NCI-H187 treated with DMSO at 0.1 percent for 48 hours (cell line): Measurements from ENCODE around the gene IGFBP3.

Experiments
- DNase-seq: peaks from one replicate; lab custom pipeline; 2025; lab: John Stamatoyannopoulos, UW

IGFBP3 gene

DNA sequence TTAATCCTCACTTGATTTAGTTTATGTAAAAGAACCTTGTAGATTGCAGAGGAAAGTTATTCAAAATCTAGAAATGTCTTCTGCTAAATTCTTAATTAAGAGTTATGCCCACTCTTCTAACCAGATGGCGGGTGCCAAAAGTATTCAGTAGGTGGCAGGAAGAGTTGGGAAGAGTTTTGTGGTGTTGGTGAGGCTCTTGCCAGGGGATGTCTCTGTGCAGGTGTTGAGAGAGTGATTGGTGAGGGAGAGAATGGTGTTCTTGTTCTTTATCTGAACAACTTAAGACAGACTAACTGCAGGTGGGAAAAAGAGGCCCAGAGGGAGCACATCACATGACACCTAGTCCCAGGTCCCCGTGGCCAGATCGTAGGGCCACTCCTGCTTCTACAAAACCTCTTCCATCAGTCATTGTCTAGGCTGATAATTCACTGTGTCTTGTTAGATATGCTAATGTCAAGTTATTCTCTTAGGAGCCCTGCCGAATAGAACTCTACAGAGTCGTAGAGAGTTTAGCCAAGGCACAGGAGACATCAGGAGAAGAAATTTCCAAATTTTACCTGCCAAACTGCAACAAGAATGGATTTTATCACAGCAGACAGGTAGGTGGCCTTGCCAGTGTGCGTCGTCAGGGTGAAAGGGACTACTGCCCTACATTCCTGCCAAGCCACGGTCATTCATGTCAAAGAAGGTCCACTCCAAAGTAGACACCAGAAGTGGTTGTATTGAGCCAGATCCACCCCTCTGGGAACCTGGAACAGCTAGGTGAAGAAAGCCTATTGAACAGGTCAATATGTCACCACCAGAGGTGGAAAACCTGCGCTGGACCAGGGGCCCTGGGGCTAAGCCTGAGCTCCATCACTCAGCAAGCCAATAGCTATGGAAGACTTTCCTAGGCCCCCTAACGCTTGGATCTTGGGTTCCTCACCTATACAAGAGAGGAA is 29.3 kb downstream of the IGFBP3 start:
- DNase-seq: no peak

DNA sequence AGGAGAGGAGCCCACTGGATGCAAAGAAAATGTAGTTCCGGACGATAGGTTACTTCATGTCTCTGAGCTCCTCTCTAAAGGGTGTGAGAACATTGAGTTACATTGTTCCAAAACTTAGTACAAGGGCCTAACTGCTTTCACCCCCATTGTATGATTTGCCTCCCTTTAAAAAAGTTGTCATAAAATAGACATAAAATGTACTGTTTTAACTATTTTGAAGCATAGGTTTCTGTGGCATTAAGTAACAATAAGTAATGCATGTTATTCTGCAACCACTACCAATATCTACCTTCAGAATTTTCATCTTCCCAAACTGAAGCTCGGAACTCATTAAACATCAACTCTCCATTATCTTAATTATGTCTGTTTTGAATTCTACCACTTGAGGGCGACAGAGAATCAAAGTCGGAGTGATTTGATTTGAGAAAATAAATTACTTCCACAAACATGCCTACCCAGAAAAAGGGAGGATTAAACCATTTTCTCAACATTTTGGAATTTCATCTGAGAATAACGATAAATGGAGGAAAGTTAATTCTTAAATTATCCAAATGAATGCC is 30.1 kb downstream of the IGFBP3 start:
- no peak for DNase-seq

DNA sequence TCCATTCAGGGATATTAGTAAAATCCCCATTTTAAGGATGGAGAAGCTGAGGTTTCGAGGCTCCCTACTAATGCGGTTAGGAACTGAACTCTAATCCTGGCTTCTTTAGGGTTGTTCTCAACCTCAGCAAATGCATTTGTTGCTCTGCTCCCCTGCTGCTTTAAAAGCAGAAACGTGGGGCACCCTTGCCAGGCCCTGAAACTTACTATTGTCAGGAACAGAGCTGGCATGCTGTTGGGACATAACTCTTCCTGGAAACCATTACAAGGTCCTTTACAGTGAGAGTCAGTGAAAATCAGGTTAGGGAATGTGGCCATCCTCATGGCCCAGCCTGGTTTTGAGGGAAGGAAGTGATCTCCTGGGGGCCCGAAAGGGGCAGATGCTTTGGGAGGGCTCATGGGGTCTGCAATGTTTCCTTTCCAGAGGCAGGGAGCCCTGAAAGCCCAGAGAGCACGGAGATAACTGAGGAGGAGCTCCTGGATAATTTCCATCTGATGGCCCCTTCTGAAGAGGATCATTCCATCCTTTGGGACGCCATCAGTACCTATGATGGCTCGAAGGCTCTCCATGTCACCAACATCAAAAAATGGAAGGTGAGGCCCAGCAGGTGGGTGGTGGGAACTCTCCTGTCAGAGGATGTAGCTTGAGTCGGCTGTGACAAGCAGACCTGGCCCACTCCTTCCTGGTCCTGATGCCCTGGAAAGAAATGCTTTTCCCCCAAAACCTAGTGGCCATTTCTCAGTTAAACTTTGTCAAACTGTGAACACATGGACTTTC is 30.8 kb downstream of the IGFBP3 start:
- DNase-seq: no peak

DNA sequence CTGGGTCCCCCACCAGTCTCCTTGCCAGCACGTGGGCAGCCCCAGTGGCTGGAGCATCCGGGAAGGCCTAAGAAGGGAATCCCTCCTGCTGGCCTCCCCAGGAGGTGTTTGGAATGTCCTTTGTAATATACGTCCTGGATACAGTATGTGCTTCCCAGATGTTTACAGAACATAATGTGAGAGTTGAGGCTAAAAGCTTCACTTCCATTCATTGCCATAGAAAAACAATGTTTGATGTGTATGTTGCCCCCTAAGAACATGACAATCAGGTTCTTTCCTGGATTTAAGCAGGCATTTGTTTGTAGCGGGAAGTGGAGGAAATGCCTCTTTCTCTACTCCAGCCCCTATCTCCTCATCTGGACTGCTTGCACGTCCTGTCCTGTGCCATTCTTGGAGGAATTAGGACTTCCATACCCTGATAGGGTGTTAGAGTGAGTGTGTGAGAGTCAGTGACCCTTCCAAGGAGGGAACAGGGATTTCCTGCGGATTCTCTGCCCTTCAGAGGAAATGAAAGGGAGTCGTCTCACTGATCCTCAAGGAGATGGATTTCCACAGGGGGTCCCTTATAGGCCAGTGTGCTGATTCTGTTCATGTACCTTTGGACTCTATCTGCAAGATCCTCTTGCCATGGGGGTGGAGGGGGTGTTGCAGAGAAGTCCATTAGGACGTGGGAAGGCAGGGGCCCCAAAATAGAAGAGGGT is 31.6 kb downstream of the IGFBP3 start:
- no peak for DNase-seq

DNA sequence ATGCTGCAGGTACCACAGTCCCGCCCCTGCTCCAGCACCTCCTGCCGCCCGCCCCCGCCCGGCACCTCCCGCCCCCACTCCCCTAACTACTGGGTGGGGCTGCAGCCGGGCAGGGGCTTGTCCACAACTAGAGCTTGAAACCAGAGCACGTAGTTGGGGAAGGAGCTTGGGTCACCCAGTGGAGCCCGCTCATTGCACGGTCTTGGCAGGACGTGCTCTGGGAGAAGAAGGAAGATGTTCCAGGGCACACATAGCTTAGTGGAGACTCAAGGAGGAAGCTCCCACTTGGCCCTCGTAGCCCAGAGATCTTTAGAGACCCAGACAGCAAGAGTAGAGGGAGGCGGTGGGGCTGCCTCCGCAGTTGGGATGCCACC is 32.1 kb downstream of the IGFBP3 start:
- no peak for DNase-seq

DNA sequence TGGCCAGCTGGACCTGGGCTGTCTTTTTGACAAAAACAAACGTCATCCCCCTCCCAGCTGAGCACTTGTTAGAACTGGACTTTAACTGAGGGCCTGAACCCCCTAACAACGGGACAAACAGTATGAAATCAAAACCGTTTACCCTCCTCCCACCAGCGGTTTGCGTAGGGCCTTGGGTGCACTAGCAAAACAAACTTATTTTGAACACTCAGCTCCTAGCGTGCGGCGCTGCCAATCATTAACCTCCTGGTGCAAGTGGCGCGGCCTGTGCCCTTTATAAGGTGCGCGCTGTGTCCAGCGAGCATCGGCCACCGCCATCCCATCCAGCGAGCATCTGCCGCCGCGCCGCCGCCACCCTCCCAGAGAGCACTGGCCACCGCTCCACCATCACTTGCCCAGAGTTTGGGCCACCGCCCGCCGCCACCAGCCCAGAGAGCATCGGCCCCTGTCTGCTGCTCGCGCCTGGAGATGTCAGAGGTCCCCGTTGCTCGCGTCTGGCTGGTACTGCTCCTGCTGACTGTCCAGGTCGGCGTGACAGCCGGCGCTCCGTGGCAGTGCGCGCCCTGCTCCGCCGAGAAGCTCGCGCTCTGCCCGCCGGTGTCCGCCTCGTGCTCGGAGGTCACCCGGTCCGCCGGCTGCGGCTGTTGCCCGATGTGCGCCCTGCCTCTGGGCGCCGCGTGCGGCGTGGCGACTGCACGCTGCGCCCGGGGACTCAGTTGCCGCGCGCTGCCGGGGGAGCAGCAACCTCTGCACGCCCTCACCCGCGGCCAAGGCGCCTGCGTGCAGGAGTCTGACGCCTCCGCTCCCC is 32.7 kb downstream of the IGFBP3 start, which contains the start of gene IGFBP1:
IGFBP1 (plus strand) TSS at position 304 of the 808 bp plus-strand sequence; CDS start at position 469, 165 bp downstream.
- no peak for DNase-seq

DNA sequence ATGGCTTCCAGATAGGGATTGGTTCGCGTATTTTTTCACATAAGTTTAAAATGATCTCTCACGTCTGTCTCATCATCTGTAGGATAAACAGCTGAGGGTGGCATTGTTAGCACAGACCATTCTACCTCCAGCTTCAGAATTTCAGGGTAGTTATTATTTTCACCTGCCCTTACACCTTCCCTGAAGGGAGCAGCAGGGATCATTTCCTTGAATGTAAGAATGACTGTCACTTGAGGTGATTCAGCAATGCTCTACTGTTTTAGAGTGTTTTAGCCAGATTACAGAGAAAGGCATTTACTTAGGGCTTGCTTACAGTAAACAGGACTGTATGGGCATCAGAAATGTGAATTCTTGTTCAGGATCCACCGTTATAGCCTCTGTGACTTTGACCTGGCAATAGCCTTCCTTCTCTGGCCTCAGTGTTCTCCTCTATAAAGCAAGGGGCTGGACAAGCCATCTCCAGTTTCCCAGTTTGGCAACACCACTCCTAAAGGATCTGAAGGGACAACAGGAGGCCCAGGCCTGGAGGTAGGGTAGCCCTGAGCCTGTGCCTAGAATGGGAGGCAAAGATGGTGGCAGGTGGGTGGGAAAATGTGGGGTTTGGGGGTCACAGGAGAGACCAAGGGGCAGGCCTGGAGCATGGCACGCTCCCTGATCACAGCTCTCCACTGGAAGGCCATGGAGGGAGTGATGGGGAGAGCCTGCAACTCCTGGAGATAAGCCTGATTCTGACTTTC is 34.0 kb downstream of the IGFBP3 start:
- no peak for DNase-seq

DNA sequence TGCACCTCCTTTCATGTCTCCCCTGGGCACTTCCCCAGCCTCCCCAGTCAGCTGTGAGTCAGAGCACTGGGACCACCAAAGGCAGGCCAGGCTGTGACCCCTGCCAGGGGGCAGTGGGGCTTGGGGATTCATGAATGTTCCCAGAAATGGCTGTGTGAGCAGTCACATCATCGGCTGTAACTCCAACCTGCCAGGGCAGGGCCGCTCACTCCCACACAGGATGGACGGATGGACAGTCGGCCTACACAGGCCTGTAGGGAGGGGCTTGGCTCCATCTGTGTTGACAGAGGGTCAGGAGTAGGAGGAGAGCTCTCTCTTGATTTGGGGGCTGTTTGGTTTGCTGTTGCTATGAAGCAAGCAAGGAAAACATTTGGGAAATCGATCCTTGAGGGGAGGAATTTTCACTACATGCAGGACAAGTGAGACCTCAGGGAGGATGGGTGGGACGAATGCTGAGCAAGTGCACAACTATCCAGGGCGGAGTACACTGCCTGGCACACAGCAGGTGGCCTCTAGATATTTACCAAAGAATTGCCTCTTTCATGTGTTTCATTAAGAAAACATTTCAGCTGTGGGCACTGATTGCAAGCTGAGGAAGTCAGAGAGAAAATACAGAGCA is 35.7 kb downstream of the IGFBP3 start:
- DNase-seq: no peak

DNA sequence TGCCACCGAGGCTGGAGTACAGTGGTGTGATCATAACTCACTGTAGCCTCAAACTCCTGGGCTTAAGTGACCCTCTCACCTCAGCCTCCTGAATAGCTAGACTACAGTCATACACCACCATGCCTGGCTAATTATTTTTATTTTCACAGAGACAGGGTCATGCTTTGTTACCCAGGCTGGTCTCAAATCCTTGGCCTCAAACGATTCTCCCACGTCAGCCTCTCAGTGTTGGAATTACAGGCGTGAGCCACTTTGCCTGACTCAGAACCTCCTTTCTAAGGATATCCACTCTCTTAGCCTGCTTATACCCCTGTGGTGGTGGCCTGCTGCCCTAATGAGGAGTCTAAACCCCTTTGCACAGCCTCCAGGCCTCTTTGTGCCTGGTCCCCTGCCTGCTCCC is 36.9 kb downstream of the IGFBP3 start:
- no peak for DNase-seq

DNA sequence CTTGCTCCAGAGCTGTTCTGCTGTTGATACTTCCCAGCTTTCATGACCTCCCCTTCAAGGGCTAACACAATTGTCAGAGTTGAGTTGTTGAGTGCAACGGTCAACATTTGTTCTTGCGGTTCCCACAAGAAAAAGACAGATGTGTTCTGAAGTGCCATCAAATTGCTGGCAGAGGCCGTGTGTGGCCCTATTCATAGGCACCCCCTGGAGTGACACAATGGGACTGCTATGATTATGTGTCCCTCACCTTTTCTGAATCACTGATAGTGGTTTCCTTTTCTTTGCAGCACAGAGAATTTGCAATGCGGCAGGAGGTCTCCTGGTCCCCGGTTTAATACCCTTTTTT is 38.6 kb downstream of the IGFBP3 start:
- DNase-seq: peak; percentile 33

DNA sequence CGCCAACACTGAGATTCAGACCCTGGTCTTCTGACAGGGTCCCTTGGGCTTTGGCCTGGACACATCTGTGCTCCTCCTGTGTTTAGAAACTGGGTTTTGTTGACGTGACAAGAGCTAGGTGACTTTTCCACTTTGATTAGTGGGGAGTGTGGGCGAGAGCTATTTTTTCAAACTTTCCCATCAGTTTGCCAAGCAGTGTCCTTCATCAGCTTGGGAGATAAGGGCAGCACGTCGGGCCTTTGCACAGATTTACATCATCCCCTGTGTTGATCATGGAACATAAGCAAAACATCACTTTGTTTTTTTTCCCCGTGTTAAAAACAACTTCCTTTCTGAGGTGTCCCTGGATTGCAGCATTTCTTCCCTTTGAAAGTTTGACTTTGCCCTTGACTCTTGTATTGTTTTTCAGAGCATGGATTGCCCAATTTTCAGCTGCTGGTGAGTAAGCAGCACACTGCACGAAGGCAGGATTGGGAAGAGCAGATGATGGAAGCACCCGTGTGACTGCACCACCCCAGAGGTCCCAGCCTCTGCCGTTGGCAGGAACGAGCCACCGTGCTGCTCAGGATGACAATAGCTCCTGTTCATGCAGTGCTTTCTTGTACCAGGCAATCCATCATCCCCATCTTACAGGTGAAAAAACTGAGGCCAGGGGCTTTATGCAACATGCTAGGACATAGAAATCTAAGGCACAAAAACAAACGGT is 39.2 kb downstream of the IGFBP3 start:
- DNase-seq: no peak

DNA sequence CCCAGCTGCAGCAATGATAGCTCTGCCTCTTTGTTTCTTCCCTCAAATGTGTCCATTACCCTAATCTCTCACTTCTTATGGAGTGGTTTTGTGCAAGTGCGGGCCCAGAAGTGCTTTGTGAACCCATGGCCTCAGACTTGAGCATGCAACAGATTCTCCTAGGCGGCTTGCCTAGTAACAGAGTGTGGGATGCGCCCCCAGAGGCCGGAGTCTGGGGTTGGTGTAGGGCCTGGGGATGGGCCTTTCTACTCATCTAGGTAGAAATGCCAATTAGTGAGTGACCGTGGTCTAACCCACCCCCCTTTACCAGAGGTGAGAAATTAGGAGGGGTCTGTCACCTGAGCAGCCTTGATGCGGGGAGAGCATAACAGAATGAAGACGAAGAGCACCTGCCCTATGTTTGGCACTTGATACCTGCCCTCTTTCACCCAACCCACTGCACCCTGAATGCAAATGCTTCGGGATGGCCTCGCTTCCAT is 39.8 kb downstream of the IGFBP3 start:
- no peak for DNase-seq

DNA sequence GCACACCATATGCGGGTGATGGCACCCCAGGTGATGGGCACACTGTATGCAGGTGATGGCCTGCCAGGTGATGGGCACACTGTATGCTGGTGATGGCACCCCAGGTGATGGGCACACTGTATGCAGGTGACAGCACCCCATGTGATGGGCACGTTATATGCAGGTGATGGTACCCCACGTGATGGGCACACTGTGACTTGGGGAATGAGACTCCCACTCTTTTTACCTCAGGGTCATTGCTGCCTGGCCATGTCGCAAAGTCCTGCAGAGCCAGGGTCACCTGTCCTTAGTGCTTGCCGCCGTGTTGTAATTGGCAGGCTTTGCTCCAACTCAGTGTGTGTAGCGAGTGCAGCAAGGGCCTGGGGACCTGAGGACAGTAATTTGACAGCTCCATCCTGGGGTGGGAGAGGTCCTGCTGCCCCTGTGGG is 40.6 kb downstream of the IGFBP3 start:
- DNase-seq: no peak

DNA sequence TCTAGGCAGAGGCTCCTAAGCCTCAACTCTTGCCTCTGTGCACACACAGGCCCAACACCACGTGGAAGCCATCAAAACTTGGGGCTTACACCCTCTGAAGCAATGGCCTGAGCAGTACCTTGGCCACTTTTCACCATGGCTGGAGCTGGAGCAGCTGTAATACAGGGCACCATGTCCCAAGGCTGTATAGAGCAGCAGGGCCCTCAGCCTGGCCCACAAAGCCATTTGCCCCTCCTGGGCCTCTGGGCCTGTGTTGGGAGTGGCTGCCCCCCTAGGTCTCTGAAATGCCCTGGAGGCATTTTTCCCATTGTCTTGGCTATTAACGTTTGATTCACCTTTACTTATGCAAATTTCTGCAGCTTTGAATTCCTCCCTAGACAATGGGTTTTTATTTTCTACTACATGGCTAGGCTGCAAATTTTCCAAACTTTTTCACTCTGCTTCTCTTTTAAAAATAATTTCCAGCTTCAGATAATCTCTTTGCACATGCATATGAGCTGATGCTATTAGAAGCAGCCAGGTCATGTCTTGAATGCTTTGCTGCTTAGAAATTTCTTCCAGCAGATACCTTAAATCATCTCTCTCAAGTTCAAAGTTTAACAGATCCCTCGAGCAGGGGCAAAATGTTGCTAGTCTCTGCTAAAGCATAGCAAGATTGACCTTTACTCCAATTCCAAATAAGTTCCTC is 42.5 kb downstream of the IGFBP3 start:
- no peak for DNase-seq

DNA sequence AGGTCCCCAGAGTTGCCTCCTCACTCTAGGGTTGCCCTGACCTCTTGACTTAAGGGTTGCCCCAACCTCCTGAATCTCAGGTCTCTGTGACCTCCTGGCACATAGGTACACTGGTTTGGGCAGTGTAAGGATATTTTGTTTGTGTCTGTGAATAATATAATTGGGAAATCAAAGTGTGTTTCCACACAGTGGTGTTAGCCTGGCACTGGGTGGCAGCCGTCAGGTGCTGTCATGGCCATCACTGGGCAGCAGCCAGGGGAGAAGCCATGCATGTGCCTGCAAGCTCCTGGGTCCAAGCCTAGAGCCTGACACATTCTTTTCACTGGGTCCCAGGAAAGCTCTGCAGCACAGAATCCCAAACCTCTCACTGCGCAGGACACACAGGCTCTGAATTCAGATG is 44.6 kb downstream of the IGFBP3 start:
- DNase-seq: no peak

DNA sequence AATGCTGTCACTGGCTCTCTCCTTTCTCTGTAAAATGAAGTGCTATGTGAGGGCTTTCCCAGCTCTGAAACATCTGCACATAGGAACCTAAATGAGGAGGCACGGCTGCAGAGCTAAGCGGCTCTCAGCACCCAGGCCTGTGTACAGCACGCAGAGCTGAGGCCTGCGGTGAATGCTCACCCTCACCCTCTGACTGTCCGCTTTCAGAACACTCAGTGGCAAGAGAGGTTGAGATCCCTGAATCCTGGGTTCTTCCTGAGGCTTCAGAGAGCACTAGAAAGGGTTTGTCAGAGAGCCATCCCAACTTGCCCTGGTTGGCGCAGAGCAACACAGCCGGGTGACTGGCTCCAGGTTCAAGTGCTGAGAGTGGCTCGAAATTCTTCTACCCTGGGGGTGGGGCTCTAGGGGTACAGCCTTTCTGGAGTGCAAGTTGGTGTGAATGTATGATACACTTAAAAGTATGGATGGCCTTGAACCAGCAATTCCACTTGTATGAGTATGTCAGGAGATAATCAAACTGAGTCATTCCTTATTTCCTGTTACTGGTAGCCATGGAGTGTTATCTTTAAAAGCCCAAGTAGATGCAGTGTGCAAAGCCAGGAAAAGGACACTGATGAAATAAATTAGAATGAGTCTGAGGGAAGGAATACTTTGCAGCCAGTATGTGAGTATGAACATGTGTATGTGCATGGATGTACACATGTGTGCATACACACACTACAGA is 46.5 kb downstream of the IGFBP3 start:
- DNase-seq: no peak

DNA sequence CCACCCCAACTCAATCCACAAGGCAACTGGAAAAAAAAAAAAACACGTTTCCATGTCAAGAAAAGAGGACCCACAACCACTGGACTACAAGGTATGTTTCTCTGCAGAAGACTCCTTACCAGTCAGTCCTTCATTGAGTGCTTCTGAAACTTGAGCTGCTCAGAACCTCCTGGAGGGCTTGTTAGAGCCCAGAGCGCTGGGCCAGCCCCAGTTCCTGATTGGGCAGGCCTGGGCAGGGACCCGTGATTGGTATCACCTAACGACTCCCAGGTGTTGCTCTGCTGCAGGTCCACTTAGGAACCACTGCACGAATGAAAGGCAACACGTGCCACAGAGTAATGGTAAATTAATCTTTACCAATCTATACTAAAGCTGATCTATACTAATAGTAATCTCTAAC is 47.7 kb downstream of the IGFBP3 start:
- DNase-seq: no peak

DNA sequence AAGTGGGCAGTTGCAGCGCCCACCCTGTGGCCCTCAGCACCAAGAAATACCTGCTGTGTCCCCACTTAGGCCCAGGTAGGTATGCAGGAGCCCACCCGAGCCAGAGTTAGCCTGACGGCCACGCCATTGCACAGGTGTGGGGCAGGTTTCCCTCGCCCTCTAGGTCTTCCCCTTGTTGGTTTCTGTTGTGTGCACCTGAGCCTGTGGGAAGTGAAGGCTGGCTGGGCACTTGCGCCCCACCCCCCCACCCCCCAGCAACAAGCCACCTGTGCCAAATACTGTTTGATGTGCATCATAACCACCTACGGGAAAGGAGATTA is 48.1 kb downstream of the IGFBP3 start, which contains the start of gene CCDC201:
CCDC201 (minus strand) TSS at position 48 of the 320 bp plus-strand sequence. CDS start 75 bp downstream, outside the sequence.
- DNase-seq: no peak
